Neural cell (in vitro differentiated cells): Measurements from ENCODE around the gene CACNA1D. TPM values are rescaled to one million over a fixed set of nuclear protein-coding genes. Genes with fewer than 3 reads are reported as not detected.

ENCODE experiments used
- H2AFZ ChIP-seq: fragments of 200-600, 300-800 bp; sonication (generic), shearing (Covaris generic); 2 replicates; pipeline ENCODE4 v1.6.0; 2014; ENCODE audit warnings: low read depth, mild to moderate bottlenecking, antibody characterized with exemption, low read length, moderate library complexity
- H3F3A ChIP-seq: fragments of 200-600 bp; shearing (Covaris generic); 2 replicates; pipeline ENCODE4 v1.6.1; 2016; ENCODE audit warnings: mild to moderate bottlenecking, moderate library complexity, mixed read lengths, antibody characterized with exemption, low read length; ENCODE audit not compliant: insufficient read depth, poor library complexity, severe bottlenecking
- H3K27ac ChIP-seq: fragments of 200-600, 300-800 bp; sonication (generic), shearing (Covaris generic); 2 replicates; pipeline ENCODE4 v1.5.1; 2014; ENCODE audit warnings: mild to moderate bottlenecking, low read length, moderate library complexity
- H3K27me3 ChIP-seq: fragments of 300-800, 200-600 bp; sonication (generic), shearing (Covaris generic); 2 replicates; pipeline ENCODE4 v1.6.0; 2014; ENCODE audit warnings: mild to moderate bottlenecking, low read depth, low read length, moderate library complexity; ENCODE audit not compliant: insufficient read depth
- H3K36me3 ChIP-seq: fragments of 300-800, 200-600 bp; sonication (generic), shearing (Covaris generic); 2 replicates; pipeline ENCODE4 v1.5.1; 2014; ENCODE audit warnings: mild to moderate bottlenecking, antibody characterized with exemption, low read length, moderate library complexity; ENCODE audit not compliant: insufficient read depth
- H3K4me2 ChIP-seq: fragments of 300-800, 200-600 bp; sonication (generic), shearing (Covaris generic); 2 replicates; pipeline ENCODE4 v1.6.0; 2014; ENCODE audit warnings: mild to moderate bottlenecking, low read length
- H3K4me3 ChIP-seq: fragments of 300-800, 200-600 bp; sonication (generic), shearing (Covaris generic); 2 replicates; pipeline ENCODE4 v1.5.1; 2014; ENCODE audit warnings: mild to moderate bottlenecking, low read length, moderate library complexity
- H3K79me2 ChIP-seq: fragments of 200-600 bp; shearing (Covaris generic); replicated peaks from 2 replicates; pipeline ENCODE4 v1.6.0; 2014; ENCODE audit warnings: mild to moderate bottlenecking, low read length, moderate library complexity; ENCODE audit not compliant: insufficient read depth
- H3K9ac ChIP-seq: fragments of 300-800, 200-600 bp; sonication (generic), shearing (Covaris generic); 2 replicates; pipeline ENCODE4 v1.6.1; 2016; ENCODE audit warnings: mild to moderate bottlenecking, low read length, mixed read lengths
- H3K9me2 ChIP-seq: fragments of 200-600 bp; shearing (Covaris generic); 2 replicates; pipeline ENCODE4 v1.6.1; 2016; ENCODE audit warnings: mild to moderate bottlenecking, low read length, mixed read lengths; ENCODE audit not compliant: insufficient read depth
- H3K9me3 ChIP-seq: fragments of 200-600, 300-800 bp; sonication (generic), shearing (Covaris generic); 2 replicates; pipeline ENCODE4 v1.6.1; 2016; ENCODE audit warnings: mild to moderate bottlenecking, mixed run types, low read length, moderate library complexity, mixed read lengths
- H4K20me1 ChIP-seq: fragments of 200-600 bp; shearing (Covaris generic); 2 replicates; pipeline ENCODE4 v1.6.1; 2016; ENCODE audit warnings: mild to moderate bottlenecking, mixed run types; ENCODE audit not compliant: insufficient read depth
- EP300 ChIP-seq: fragments of 450-650 bp; conservative IDR thresholded peaks from 2 replicates; pipeline ENCODE4 v1.6.1; 2014; ENCODE audit warnings: antibody characterized with exemption, mild to moderate bottlenecking, moderate library complexity; ENCODE audit not compliant: poor library complexity, severe bottlenecking
- EZH2 ChIP-seq: fragments of 200-600, 300-800 bp; shearing (Covaris generic), sonication (generic); IDR thresholded peaks from 2 replicates; pipeline ENCODE4 v1.6.1; 2014; ENCODE audit warnings: antibody characterized with exemption, low read length, borderline replicate concordance, mild to moderate bottlenecking; ENCODE audit not compliant: insufficient read depth, poor library complexity, severe bottlenecking
- MXI1 ChIP-seq: fragments of 450-650 bp; conservative IDR thresholded peaks from 2 replicates; pipeline ENCODE4 v1.6.1; 2014; ENCODE audit warnings: antibody characterized with exemption, mild to moderate bottlenecking; ENCODE audit not compliant: poor library complexity, severe bottlenecking
- POLR2AphosphoS5 ChIP-seq: IDR thresholded peaks from 2 replicates; pipeline ENCODE4 v1.6.1; 2012
- RAD21 ChIP-seq: fragments of 450-650 bp; conservative IDR thresholded peaks from 2 replicates; pipeline ENCODE4 v1.6.1; 2014; ENCODE audit warnings: antibody characterized with exemption, mild to moderate bottlenecking, moderate library complexity
- SMC3 ChIP-seq: fragments of 450-650 bp; conservative IDR thresholded peaks from 2 replicates; pipeline ENCODE4 v1.6.1; 2014; ENCODE audit warnings: antibody characterized with exemption, mild to moderate bottlenecking, moderate library complexity; ENCODE audit not compliant: poor library complexity
- TAF1 ChIP-seq: IDR thresholded peaks from 2 replicates; pipeline ENCODE4 v1.6.1; 2012; ENCODE audit warnings: low read depth
- polyA plus RNA-seq: library from polyadenylated mRNA; depleted of rRNA; stranded (reverse); fragments of >200 nt; gene quantifications from 2 replicates; pipeline ENCODE4 v1.2.3, GENCODE V29; 2014
- TF ChIP-seq, protein P1 (sequence below): IDR thresholded peaks from 2 replicates; pipeline ENCODE4 v1.6.1; 2012; ENCODE audit warnings: borderline replicate concordance
- TF ChIP-seq, protein P2 (sequence below): fragments of 450-650 bp; IDR thresholded peaks from 2 replicates; pipeline ENCODE4 v1.5.1; 2014; ENCODE audit warnings: antibody characterized with exemption, mild to moderate bottlenecking, moderate library complexity; ENCODE audit not compliant: poor library complexity, severe bottlenecking

The CACNA1D gene
- polyA plus RNA-seq, 1 donor from 2014 or later: 22.5 TPM

DNA sequence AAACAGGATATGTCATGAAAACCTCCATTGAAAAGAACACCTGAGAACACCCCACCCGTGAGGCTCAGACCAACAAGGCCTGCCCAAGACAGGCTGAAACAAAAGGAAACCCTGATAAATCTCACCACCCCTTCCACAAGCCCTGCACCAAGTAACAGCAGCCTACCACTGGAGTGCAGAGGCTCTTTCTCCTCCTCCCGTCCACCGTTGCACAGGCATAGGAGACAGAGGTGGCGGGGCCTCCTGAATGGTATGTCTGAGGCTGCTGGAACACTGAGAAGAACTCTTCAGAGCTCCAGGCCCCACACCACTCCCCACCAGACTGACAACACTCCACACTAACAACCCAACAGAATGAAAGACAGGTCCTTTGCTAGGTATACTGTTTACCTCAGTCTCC, 330.4 kb downstream of the CACNA1D start:
- TF ChIP-seq EZH2 (no peak), EP300 (no peak), MXI1 (no peak), SMC3 (no peak), RAD21 (no peak), TAF1 (no peak), POLR2AphosphoS5 (no peak)
- TF ChIP-seq, protein P1, sequence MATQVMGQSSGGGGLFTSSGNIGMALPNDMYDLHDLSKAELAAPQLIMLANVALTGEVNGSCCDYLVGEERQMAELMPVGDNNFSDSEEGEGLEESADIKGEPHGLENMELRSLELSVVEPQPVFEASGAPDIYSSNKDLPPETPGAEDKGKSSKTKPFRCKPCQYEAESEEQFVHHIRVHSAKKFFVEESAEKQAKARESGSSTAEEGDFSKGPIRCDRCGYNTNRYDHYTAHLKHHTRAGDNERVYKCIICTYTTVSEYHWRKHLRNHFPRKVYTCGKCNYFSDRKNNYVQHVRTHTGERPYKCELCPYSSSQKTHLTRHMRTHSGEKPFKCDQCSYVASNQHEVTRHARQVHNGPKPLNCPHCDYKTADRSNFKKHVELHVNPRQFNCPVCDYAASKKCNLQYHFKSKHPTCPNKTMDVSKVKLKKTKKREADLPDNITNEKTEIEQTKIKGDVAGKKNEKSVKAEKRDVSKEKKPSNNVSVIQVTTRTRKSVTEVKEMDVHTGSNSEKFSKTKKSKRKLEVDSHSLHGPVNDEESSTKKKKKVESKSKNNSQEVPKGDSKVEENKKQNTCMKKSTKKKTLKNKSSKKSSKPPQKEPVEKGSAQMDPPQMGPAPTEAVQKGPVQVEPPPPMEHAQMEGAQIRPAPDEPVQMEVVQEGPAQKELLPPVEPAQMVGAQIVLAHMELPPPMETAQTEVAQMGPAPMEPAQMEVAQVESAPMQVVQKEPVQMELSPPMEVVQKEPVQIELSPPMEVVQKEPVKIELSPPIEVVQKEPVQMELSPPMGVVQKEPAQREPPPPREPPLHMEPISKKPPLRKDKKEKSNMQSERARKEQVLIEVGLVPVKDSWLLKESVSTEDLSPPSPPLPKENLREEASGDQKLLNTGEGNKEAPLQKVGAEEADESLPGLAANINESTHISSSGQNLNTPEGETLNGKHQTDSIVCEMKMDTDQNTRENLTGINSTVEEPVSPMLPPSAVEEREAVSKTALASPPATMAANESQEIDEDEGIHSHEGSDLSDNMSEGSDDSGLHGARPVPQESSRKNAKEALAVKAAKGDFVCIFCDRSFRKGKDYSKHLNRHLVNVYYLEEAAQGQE: no peak
- TF ChIP-seq, protein P2, sequence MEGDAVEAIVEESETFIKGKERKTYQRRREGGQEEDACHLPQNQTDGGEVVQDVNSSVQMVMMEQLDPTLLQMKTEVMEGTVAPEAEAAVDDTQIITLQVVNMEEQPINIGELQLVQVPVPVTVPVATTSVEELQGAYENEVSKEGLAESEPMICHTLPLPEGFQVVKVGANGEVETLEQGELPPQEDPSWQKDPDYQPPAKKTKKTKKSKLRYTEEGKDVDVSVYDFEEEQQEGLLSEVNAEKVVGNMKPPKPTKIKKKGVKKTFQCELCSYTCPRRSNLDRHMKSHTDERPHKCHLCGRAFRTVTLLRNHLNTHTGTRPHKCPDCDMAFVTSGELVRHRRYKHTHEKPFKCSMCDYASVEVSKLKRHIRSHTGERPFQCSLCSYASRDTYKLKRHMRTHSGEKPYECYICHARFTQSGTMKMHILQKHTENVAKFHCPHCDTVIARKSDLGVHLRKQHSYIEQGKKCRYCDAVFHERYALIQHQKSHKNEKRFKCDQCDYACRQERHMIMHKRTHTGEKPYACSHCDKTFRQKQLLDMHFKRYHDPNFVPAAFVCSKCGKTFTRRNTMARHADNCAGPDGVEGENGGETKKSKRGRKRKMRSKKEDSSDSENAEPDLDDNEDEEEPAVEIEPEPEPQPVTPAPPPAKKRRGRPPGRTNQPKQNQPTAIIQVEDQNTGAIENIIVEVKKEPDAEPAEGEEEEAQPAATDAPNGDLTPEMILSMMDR: no peak

DNA sequence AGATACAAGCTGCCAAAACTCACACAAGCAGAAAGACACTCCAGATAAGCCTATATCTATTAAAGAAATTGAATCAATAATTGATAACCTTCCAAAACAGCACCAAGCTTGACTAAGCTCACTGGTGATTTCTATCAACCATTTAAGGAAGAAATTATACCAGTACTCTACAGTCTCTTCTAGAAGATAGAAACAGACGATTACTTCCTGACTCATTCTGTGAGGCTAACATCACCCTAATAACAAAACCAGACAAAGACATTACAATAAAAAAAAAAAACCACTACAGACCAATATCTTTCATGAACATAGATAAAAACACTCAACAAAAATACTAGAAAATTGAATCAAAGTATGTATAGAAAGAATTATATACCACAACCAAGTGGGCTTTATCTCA, 331.6 kb downstream of the CACNA1D start:
- no peaks in the 10 kb centered on the region for H3K79me2 ChIP-seq
- H3K27ac ChIP-seq: no peak overlapping the region
- no peaks in the 10 kb centered on the region for H4K20me1 ChIP-seq
- TF ChIP-seq MXI1: no peak
- no peak for TF ChIP-seq EZH2
- TF ChIP-seq TAF1: no peak
- no peak for TF ChIP-seq SMC3
- no peak for TF ChIP-seq RAD21
- TF ChIP-seq POLR2AphosphoS5: no peak
- TF ChIP-seq, protein P2: no peak
- no peak for TF ChIP-seq EP300
- TF ChIP-seq, protein P1: no peak
- no peak overlapping the region for H3K4me3 ChIP-seq
- no peaks in the 10 kb centered on the region for H3F3A ChIP-seq
- H2AFZ ChIP-seq: no peak overlapping the region
- no peak overlapping the region for H3K4me2 ChIP-seq
- H3K9me2 ChIP-seq: no peaks in the 10 kb centered on the region
- H3K27me3 ChIP-seq: no peaks in the 10 kb centered on the region
- no peak overlapping the region for H3K9ac ChIP-seq
- H3K9me3 ChIP-seq: no peaks in the 10 kb centered on the region
- no peaks in the 10 kb centered on the region for H3K36me3 ChIP-seq

More for the DNA sequence above, 330.4 kb downstream of the CACNA1D start:
- H3K36me3 ChIP-seq: no peaks in the 10 kb centered on the region
- H3K9me2 ChIP-seq: no peaks in the 10 kb centered on the region
- H3K79me2 ChIP-seq: no peaks in the 10 kb centered on the region
- no peak overlapping the region for H3K27ac ChIP-seq
- no peaks in the 10 kb centered on the region for H3K27me3 ChIP-seq
- H3K4me3 ChIP-seq: no peak overlapping the region
- no peaks in the 10 kb centered on the region for H3F3A ChIP-seq
- H2AFZ ChIP-seq: no peak overlapping the region
- no peaks in the 10 kb centered on the region for H4K20me1 ChIP-seq
- no peak overlapping the region for H3K9ac ChIP-seq
- H3K9me3 ChIP-seq: no peaks in the 10 kb centered on the region
- H3K4me2 ChIP-seq: no peak overlapping the region
